ENCODE results near the gene ARL13B.
A peak's percentile ranks its signal among the peaks of the same experiment; 100 is the strongest.

GRCh38 chr3:94069194-94069813 lies 89.3 kb downstream of the ARL13B start:
- TF ChIP-seq CTCF (IDR thresholded peaks at IDR 0.05), result peak; percentile 14 to 44 (median 44)
- TF ChIP-seq POLR2AphosphoS5 (IDR thresholded peaks at IDR 0.05; ENCODE audit: insufficient read depth in 1 of 2, low read depth in 1 of 2), result no peak

Measured in vagina (tissue), 2 donors.